H9 (cell line): ENCODE measurements around the gene MYO1D. TPM values are rescaled to one million over a fixed set of nuclear protein-coding genes. Genes with fewer than 3 reads are reported as not detected.

Source experiments
- DNase-seq: peaks from one replicate; pipeline ENCODE4 v3.0.0-alpha.2; 2017
- H2AFZ ChIP-seq: one replicate; pipeline ENCODE4 v1.6.1; 2013; ENCODE audit warnings: mild to moderate bottlenecking, low read length, control low read depth, moderate library complexity
- H2AK5ac ChIP-seq: 2 replicates; pipeline ENCODE4 v1.6.1; 2013; ENCODE audit warnings: low read length, control low read depth, mixed read lengths; ENCODE audit not compliant: insufficient read length
- H2BK120ac ChIP-seq: one replicate; pipeline ENCODE4 v1.6.1; 2013; ENCODE audit warnings: low read depth, mild to moderate bottlenecking, low read length, control low read depth, inconsistent platforms; ENCODE audit not compliant: poor library complexity, severe bottlenecking
- H2BK12ac ChIP-seq: 2 replicates; pipeline ENCODE4 v1.6.1; 2013; ENCODE audit warnings: low read length, control low read depth, mixed read lengths, low read depth; ENCODE audit not compliant: insufficient read length
- H2BK15ac ChIP-seq: 2 replicates; pipeline ENCODE4 v1.6.1; 2013; ENCODE audit warnings: low read depth, low read length, control low read depth
- H2BK20ac ChIP-seq: one replicate; pipeline ENCODE4 v1.6.1; 2013; ENCODE audit warnings: low read depth, mild to moderate bottlenecking, low read length, control low read depth, inconsistent platforms; ENCODE audit not compliant: poor library complexity, severe bottlenecking
- H2BK5ac ChIP-seq: 2 replicates; pipeline ENCODE4 v1.6.1; 2013; ENCODE audit warnings: low read length, control low read depth, mixed read lengths; ENCODE audit not compliant: insufficient read length
- H3K14ac ChIP-seq: 2 replicates; pipeline ENCODE4 v1.6.1; 2013; ENCODE audit warnings: low read length, control low read depth; ENCODE audit not compliant: insufficient read depth
- H3K18ac ChIP-seq: 2 replicates; pipeline ENCODE4 v1.6.1; 2013; ENCODE audit warnings: low read depth, mild to moderate bottlenecking, mixed read lengths, low read length, control low read depth; ENCODE audit not compliant: insufficient read length
- H3K23ac ChIP-seq: 2 replicates; pipeline ENCODE4 v1.6.1; 2013; ENCODE audit warnings: low read length, control low read depth, mixed read lengths, low read depth; ENCODE audit not compliant: insufficient read length
- H3K23me2 ChIP-seq: 2 replicates; pipeline ENCODE4 v1.6.1; 2013; ENCODE audit warnings: low read depth, mild to moderate bottlenecking, mixed read lengths, low read length, control low read depth; ENCODE audit not compliant: insufficient read length, poor library complexity, severe bottlenecking
- H3K27ac ChIP-seq: 2 replicates; pipeline ENCODE4 v1.5.1; 2013; ENCODE audit warnings: low read length, control low read depth, mixed read lengths, low read depth; ENCODE audit not compliant: insufficient read length
- H3K27me3 ChIP-seq: 2 replicates; pipeline ENCODE4 v1.6.1; 2013; ENCODE audit warnings: low read length, control low read depth, inconsistent platforms; ENCODE audit not compliant: insufficient read depth
- H3K4ac ChIP-seq: 2 replicates; pipeline ENCODE4 v1.6.1; 2013; ENCODE audit warnings: low read depth, mild to moderate bottlenecking, control low read depth, inconsistent platforms, low read length, moderate library complexity
- H3K4me1 ChIP-seq: 2 replicates; pipeline ENCODE4 v1.6.1; 2013; ENCODE audit warnings: low read length, control low read depth, inconsistent platforms; ENCODE audit not compliant: insufficient read depth
- H3K4me2 ChIP-seq: 2 replicates; pipeline ENCODE4 v1.6.1; 2013; ENCODE audit warnings: low read length, control low read depth, mixed read lengths; ENCODE audit not compliant: insufficient read length, insufficient read depth
- H3K56ac ChIP-seq: 2 replicates; pipeline ENCODE4 v1.6.1; 2013; ENCODE audit warnings: low read depth, mild to moderate bottlenecking, mixed read lengths, low read length, control low read depth; ENCODE audit not compliant: insufficient read length
- H3K79me1 ChIP-seq: 2 replicates; pipeline ENCODE4 v1.6.1; 2013; ENCODE audit warnings: low read depth, mild to moderate bottlenecking, moderate library complexity, low read length, control low read depth, inconsistent platforms; ENCODE audit not compliant: insufficient read depth, poor library complexity, severe bottlenecking
- H3K79me2 ChIP-seq: 2 replicates; pipeline ENCODE4 v1.6.1; 2013; ENCODE audit warnings: low read length, control low read depth, inconsistent platforms; ENCODE audit not compliant: insufficient read depth
- H3K9ac ChIP-seq: 2 replicates; pipeline ENCODE4 v1.6.1; 2013; ENCODE audit warnings: low read length, control low read depth, mixed read lengths; ENCODE audit not compliant: insufficient read length; ENCODE audit errors: extremely low read depth
- H3K9me3 ChIP-seq: one replicate; pipeline ENCODE4 v1.6.1; 2013; ENCODE audit warnings: low read depth, low read length, inconsistent platforms; ENCODE audit not compliant: control insufficient read depth
- H3T11ph ChIP-seq: one replicate; pipeline ENCODE4 v1.6.1; 2013; ENCODE audit warnings: mild to moderate bottlenecking, low read length, control low read depth, inconsistent platforms
- H4K20me1 ChIP-seq: one replicate; pipeline ENCODE4 v1.6.1; 2013; ENCODE audit not compliant: control insufficient read depth, insufficient read length, insufficient read depth
- H4K5ac ChIP-seq: 2 replicates; pipeline ENCODE4 v1.6.1; 2013; ENCODE audit warnings: low read depth, mild to moderate bottlenecking, mixed read lengths, low read length, control low read depth; ENCODE audit not compliant: insufficient read length
- H4K8ac ChIP-seq: replicated peaks from 2 replicates; pipeline ENCODE4 v1.6.1; 2013; ENCODE audit warnings: low read length, control low read depth, mixed read lengths, low read depth; ENCODE audit not compliant: insufficient read length
- H4K91ac ChIP-seq: 2 replicates; pipeline ENCODE4 v1.6.1; 2013; ENCODE audit warnings: low read depth, mild to moderate bottlenecking, moderate library complexity, mixed read lengths, low read length, control low read depth; ENCODE audit not compliant: insufficient read length
- H3K27ac Mint-ChIP-seq, 3 experiments: 2 replicates in 2 of 3; 3 replicates in 1 of 3; pipeline ENCODE4 v1.8.0; 2020 to 2021; ENCODE audit warnings: mixed read lengths in 3 of 3, mild to moderate bottlenecking in 1 of 3, moderate library complexity in 1 of 3
- H3K27me3 Mint-ChIP-seq: 2 replicates; pipeline ENCODE4 v1.8.0; 2021; ENCODE audit warnings: low read depth, mild to moderate bottlenecking, moderate library complexity, mixed read lengths
- H3K36me3 Mint-ChIP-seq, 3 experiments: 2 replicates in 2 of 3; 3 replicates in 1 of 3; pipeline ENCODE4 v1.8.0; 2020 to 2021; ENCODE audit warnings: low read depth in 3 of 3, mixed read lengths in 3 of 3; ENCODE audit not compliant: insufficient read depth in 1 of 3
- H3K4me1 Mint-ChIP-seq, 2 experiments: 2 replicates each; pipeline ENCODE4 v1.8.0; 2020; ENCODE audit warnings: mixed read lengths in 2 of 2
- H3K4me3 Mint-ChIP-seq, 2 experiments: 2 replicates in 1 of 2; 3 replicates in 1 of 2; pipeline ENCODE4 v1.8.0; 2020 to 2021; ENCODE audit warnings: mild to moderate bottlenecking in 2 of 2, mixed read lengths in 2 of 2, moderate library complexity in 1 of 2
- H3K9me3 Mint-ChIP-seq, 2 experiments: 2 replicates in 1 of 2; 3 replicates in 1 of 2; pipeline ENCODE4 v1.8.0; 2020; ENCODE audit warnings: mild to moderate bottlenecking in 2 of 2, mixed read lengths in 2 of 2, moderate library complexity in 1 of 2
- WGBS: extraction: QIAGEN DNeasy Blood & Tissue Kit; methylation state at CpG from one replicate; pipeline ENCODE4 v1.1.7; 2013; ENCODE audit warnings: missing lambda C conversion rate, low lambda C conversion rate, mixed read lengths; ENCODE audit not compliant: insufficient read length; ENCODE audit errors: extremely low coverage; 5-methylcytosine and 5-hydroxymethylcytosine counted together
- total RNA-seq: library from RNA; stranded (reverse); gene quantifications from 2 replicates; pipeline ENCODE4 v1.2.1, GENCODE V29; 2021
- TF ChIP-seq, protein P1 (sequence below): fragments of 200-600 bp; sonication (generic); conservative IDR thresholded peaks from 3 replicates; pipeline ENCODE4 v1.8.0; 2021; ENCODE audit warnings: antibody characterized with exemption, mild to moderate bottlenecking

MYO1D gene
- total RNA-seq, 1 experiment from 2014 or later, result 19.0 TPM

DNA sequence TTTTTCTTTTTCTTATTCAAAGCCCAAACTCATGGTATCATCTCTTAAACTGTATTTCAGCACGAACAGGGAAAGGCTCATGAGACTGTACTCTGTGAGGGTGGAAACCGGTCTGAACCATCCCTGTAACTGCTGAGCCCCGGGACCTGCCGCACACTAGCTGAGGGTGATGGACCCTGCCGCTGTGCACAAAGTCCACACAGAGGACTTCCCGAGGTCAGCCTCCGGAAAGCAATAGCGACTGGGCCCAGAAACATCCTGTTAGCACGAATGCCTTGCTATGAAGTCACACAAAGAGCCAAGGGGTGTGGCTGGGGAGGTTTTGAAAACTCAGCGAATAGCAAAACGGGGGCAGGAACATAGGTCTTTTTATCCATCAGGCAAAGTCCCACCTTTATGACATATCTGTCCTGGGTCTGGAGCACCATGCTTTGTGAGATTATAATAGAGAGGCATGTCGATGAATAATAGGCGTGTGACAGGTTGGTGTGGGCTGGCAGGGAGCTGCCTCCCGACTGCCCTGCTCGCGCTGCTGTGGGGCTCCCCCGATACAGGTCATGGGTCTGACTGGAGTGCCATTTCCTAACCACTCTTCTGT, 356.7 kb downstream of the MYO1D start:
- H2BK12ac ChIP-seq, result no peak overlapping the region
- no peak overlapping the region for H2BK15ac ChIP-seq
- H4K20me1 ChIP-seq, result no peaks in the 10 kb centered on the region
- no peaks in the 10 kb centered on the region for H3K9me3 ChIP-seq
- no peak overlapping the region for H2BK5ac ChIP-seq
- H3K18ac ChIP-seq, result peak overlapping the region; percentile 22
- peak; percentile 55 for DNase-seq
- H4K8ac ChIP-seq, result no peak overlapping the region
- no peak overlapping the region for H4K91ac ChIP-seq
- peak overlapping the region; percentile 57 for H3K4me2 ChIP-seq
- TF ChIP-seq, protein P1, sequence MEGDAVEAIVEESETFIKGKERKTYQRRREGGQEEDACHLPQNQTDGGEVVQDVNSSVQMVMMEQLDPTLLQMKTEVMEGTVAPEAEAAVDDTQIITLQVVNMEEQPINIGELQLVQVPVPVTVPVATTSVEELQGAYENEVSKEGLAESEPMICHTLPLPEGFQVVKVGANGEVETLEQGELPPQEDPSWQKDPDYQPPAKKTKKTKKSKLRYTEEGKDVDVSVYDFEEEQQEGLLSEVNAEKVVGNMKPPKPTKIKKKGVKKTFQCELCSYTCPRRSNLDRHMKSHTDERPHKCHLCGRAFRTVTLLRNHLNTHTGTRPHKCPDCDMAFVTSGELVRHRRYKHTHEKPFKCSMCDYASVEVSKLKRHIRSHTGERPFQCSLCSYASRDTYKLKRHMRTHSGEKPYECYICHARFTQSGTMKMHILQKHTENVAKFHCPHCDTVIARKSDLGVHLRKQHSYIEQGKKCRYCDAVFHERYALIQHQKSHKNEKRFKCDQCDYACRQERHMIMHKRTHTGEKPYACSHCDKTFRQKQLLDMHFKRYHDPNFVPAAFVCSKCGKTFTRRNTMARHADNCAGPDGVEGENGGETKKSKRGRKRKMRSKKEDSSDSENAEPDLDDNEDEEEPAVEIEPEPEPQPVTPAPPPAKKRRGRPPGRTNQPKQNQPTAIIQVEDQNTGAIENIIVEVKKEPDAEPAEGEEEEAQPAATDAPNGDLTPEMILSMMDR, result no peak
- Mint-ChIP-seq H3K4me1 (peaks cover 66 to 74% of the 10 kb centered on the region in 2 experiments), H3K27me3 (peaks cover 10% of the 10 kb centered on the region), H3K27ac (peak overlapping the region; percentile 44 to 91 (median 63); a peak in 5 of 7 replicates), H3K4me3 (peak overlapping the region; percentile 61 to 78), H3K9me3 (no peaks in the 10 kb centered on the region), H3K36me3 (no peaks in the 10 kb centered on the region)
- peak overlapping the region; percentile 69 for H3K9ac ChIP-seq
- H3K27ac ChIP-seq, result no peak overlapping the region
- peak overlapping the region; percentile 34 for H2BK20ac ChIP-seq
- H3K23me2 ChIP-seq, result peaks cover 5% of the 10 kb centered on the region
- peaks cover 22% of the 10 kb centered on the region; the same call in 1 of the 2 replicates for H3K4me1 ChIP-seq
- H3K79me1 ChIP-seq, result no peaks in the 10 kb centered on the region
- no peak overlapping the region for H4K5ac ChIP-seq
- no peak overlapping the region; the same call in 1 of the 2 replicates for H3K4ac ChIP-seq
- H3K27me3 ChIP-seq, result no peaks in the 10 kb centered on the region
- H3T11ph ChIP-seq, result no peak overlapping the region
- peak overlapping the region; percentile 26; the same call in 1 of the 2 replicates for H3K14ac ChIP-seq
- no peak overlapping the region for H2BK120ac ChIP-seq
- no peak overlapping the region for H2AFZ ChIP-seq
- no peaks in the 10 kb centered on the region for H3K79me2 ChIP-seq
- H3K23ac ChIP-seq, result no peak overlapping the region
- H3K56ac ChIP-seq, result no peak overlapping the region
- no peak overlapping the region for H2AK5ac ChIP-seq
- no CpG with 5 or more reads among the region's 17 CpGs for WGBS
